Inflammatory macrophage (primary cell): ENCODE measurements around the gene ARAP3.
A peak's percentile ranks its signal among the peaks of the same experiment; 100 is the strongest.

Experiments
- DNase-seq, 2 donors: peaks; one replicate each; pipeline ENCODE4 v3.0.0-alpha.2; 2020 to 2022

ARAP3 gene

GRCh38 chr5:141696431-141696830 is 14.4 kb upstream of the ARAP3 start:
- no peak for DNase-seq

GRCh38 chr5:141695627-141696215 is 13.7 kb upstream of the ARAP3 start:
- no peak for DNase-seq

- DNase-seq, result no peak
Measured at GRCh38 chr5:141694479-141694878, 12.4 kb upstream of the ARAP3 start.

GRCh38 chr5:141692919-141693725 is 11.1 kb upstream of the ARAP3 start:
- peak; percentile 68 to 90 for DNase-seq

GRCh38 chr5:141692533-141692888 is 10.5 kb upstream of the ARAP3 start:
- DNase-seq, result no peak

- peak; percentile 92 to 93 for DNase-seq
Measured at GRCh38 chr5:141691867-141692532, 10.0 kb upstream of the ARAP3 start.

- DNase-seq, result peak; percentile 58 to 70
Measured at GRCh38 chr5:141691286-141691866, 9.3 kb upstream of the ARAP3 start.

GRCh38 chr5:141686648-141687416 is 4.8 kb upstream of the ARAP3 start:
- DNase-seq, result no peak

GRCh38 chr5:141685591-141685990 is 3.6 kb upstream of the ARAP3 start:
- DNase-seq, result peak; percentile 40

GRCh38 chr5:141683596-141684141 is 1.6 kb upstream of the ARAP3 start:
- DNase-seq, result peak in 1 of 2 donors; percentile 14

- DNase-seq, result no peak
Measured at GRCh38 chr5:141681295-141681694, 735 bp downstream of the ARAP3 start.

GRCh38 chr5:141680751-141681201 is 1.3 kb downstream of the ARAP3 start:
- peak in 1 of 2 donors; percentile 29 for DNase-seq

- DNase-seq, result no peak
Measured at GRCh38 chr5:141680178-141680577, 1.9 kb downstream of the ARAP3 start.

GRCh38 chr5:141677415-141677814 is 4.6 kb downstream of the ARAP3 start:
- DNase-seq, result no peak

GRCh38 chr5:141675672-141676071 is 6.4 kb downstream of the ARAP3 start:
- DNase-seq, result no peak

- DNase-seq, result no peak
Measured at GRCh38 chr5:141674747-141675146, 7.3 kb downstream of the ARAP3 start.

GRCh38 chr5:141672841-141673813 is 8.9 kb downstream of the ARAP3 start:
- peak in 1 of 2 donors; percentile 54 for DNase-seq

- DNase-seq, result no peak
Measured at GRCh38 chr5:141672071-141672840, 9.8 kb downstream of the ARAP3 start.

GRCh38 chr5:141669520-141669919 is 12.5 kb downstream of the ARAP3 start:
- peak in 1 of 2 donors; percentile 15 for DNase-seq
